Stomach (tissue), 9 donors: Measurements from ENCODE around the gene OBP2B. TPM values are rescaled to one million over a fixed set of nuclear protein-coding genes. Genes with fewer than 3 reads are reported as not detected.
"Not testable (repeated sequence)": the region's sequence is repeated elsewhere in the genome, so short reads cannot be mapped to it uniquely, and the experiment has no call there.

Experiments used
- DNase-seq, 2 donors: peaks; one replicate each; pipeline versions ENCODE4 v3.0.0 to v3.0.0-alpha.2; 2013 to 2019
- H3K27ac ChIP-seq, 5 donors: fragments of 200-600 bp in 4 of 5; sonication (generic) in 4 of 5; one replicate each; pipeline ENCODE4 v1.5.1; 2013 to 2019; ENCODE audit warnings: mild to moderate bottlenecking in 1 of 5, moderate library complexity in 1 of 5
- H3K27me3 ChIP-seq, 3 donors: fragments of 200-600 bp; sonication (generic); one replicate each; pipeline ENCODE4 v1.5.1; 2017 to 2019; ENCODE audit warnings: mixed run types in 1 of 3
- H3K36me3 ChIP-seq, 4 donors: fragments of 200-600 bp; sonication (generic); 1 replicate in 3 of 4; 2 replicates in 1 of 4; pipeline ENCODE4 v1.5.1; 2016 to 2019
- H3K4me1 ChIP-seq, 4 donors: fragments of 200-600 bp; sonication (generic); one replicate each; pipeline ENCODE4 v1.5.1; 2016 to 2019
- H3K4me3 ChIP-seq, 4 donors: fragments of 200-600 bp; sonication (generic) in 3 of 4; one replicate each; pipeline ENCODE4 v1.5.1; 2016 to 2019; ENCODE audit warnings: mild to moderate bottlenecking in 1 of 4
- H3K9me3 ChIP-seq, 4 donors: fragments of 200-600 bp; sonication (generic); one replicate each; pipeline ENCODE4 v1.5.1; 2016 to 2019
- CTCF ChIP-seq, 7 experiments: fragments of 450-650 bp in 4 of 7; fragments of 200-600 bp in 3 of 7; sonication (generic) in 3 of 7; IDR thresholded peaks; one replicate each; pipeline ENCODE4 v1.5.1; 2016 to 2019; ENCODE audit warnings: antibody characterized with exemption in 7 of 7, control low read depth in 2 of 7, mild to moderate bottlenecking in 1 of 7
- EP300 ChIP-seq: sonication (generic); formaldehyde crosslinking; IDR thresholded peaks from one replicate; pipeline ENCODE4 v1.6.1; 2017; ENCODE audit warnings: antibody characterized with exemption
- POLR2A ChIP-seq, 4 donors: fragments of 450-650 bp; IDR thresholded peaks; one replicate each; pipeline ENCODE4 v1.6.1; 2016; ENCODE audit warnings: antibody characterized with exemption in 4 of 4, control low read depth in 2 of 4, mild to moderate bottlenecking in 1 of 4, moderate library complexity in 1 of 4
- POLR2AphosphoS5 ChIP-seq, 3 donors: sonication (generic); formaldehyde crosslinking; IDR thresholded peaks; one replicate each; pipeline ENCODE4 v1.6.1; 2016; ENCODE audit warnings: antibody characterized with exemption in 3 of 3
- WGBS, 5 donors: extraction: QIAGEN DNeasy Blood & Tissue Kit in 3 of 5; methylation state at CpG; one replicate each; pipeline versions ENCODE4 v1.1.5 to v1.1.7; 2013 to 2018; 5-methylcytosine and 5-hydroxymethylcytosine counted together
- intact Hi-C: fragments of 100-400 bp; cut with DNase I; formaldehyde crosslinking; loops from one replicate; pipeline ENCODE4 v1.15.1; 2023; ENCODE audit warnings: low total_unique reads
- polyA plus RNA-seq, 3 donors: library from polyadenylated mRNA; stranded (reverse); fragments of 200-250 nt; gene quantifications; one replicate each; pipeline ENCODE4 v1.2.3, GENCODE V29; 2013
- total RNA-seq, 5 donors: library from RNA; depleted of rRNA; stranded (reverse); fragments of >200 nt; gene quantifications; one replicate each; pipeline versions ENCODE4 v1.1.0 to v1.2.3, GENCODE V29; 2014 to 2016
- donor health status: healthy with polysubstance abuse.
- donor health status: Bipolar disorder and iron deficiency.
- donor health status: healthy.

The OBP2B gene
- total and polyA plus RNA-seq, 8 donors, result not detected

DNA sequence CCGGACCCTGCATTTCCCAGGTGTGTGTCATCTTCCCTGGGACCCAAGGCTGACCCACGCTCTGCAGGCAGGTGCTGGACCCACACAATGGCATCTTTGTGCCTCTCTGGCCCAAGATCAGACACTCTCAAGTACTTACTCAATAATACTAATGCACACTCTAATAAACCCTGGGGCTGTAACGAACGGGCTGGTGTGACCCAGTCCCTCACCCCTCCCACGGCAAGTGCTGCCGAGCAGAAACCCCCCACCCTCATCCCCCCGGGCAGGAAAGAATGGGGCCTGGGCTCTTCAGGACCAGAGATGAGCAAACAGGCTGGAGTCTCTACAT is 1.1 kb upstream of the OBP2B start:
- WGBS, 5 donors, result 40 to 63% (median 43%) methylated on average over 6 to 7 of the region's 7 CpGs
- TF ChIP-seq POLR2A (IDR thresholded peaks at IDR 0.05) (no peak), EP300 (no peak), CTCF (IDR thresholded peaks at IDR 0.05) (no peak), POLR2AphosphoS5 (IDR thresholded peaks at IDR 0.05) (no peak)
- Histone ChIP-seq H3K36me3 (no peaks in the 10 kb centered on the region), H3K9me3 (peaks cover 0 to 9% (median 0%) of the 10 kb centered on the region in 4 donors), H3K27me3 (peaks cover 0 to 56% (median 4%) of the 10 kb centered on the region in 3 donors), H3K4me3 (no peak overlapping the region), H3K27ac (no peak overlapping the region), H3K4me1 (no peaks in the 10 kb centered on the region)
- intact Hi-C loops, result no loop called here
- DNase-seq, result peak in 1 of 2 donors; percentile 23

- peaks cover 0 to 61% (median 4%) of the 10 kb centered on the region in 3 donors for H3K27me3 ChIP-seq
- H3K27ac ChIP-seq, H3K4me1 ChIP-seq, H3K36me3 ChIP-seq, H3K4me3 ChIP-seq, intact Hi-C loops, H3K9me3 ChIP-seq: not testable (repeated sequence)
- peak in 1 of 2 donors; percentile 20 for DNase-seq
- WGBS, 5 donors, result 67 to 77% (median 74%) methylated on average over 27 to 29 of the region's 29 CpGs
Observed at GRCh38 chr9:133209327-133210201, 514 bp upstream of the OBP2B start.

DNA sequence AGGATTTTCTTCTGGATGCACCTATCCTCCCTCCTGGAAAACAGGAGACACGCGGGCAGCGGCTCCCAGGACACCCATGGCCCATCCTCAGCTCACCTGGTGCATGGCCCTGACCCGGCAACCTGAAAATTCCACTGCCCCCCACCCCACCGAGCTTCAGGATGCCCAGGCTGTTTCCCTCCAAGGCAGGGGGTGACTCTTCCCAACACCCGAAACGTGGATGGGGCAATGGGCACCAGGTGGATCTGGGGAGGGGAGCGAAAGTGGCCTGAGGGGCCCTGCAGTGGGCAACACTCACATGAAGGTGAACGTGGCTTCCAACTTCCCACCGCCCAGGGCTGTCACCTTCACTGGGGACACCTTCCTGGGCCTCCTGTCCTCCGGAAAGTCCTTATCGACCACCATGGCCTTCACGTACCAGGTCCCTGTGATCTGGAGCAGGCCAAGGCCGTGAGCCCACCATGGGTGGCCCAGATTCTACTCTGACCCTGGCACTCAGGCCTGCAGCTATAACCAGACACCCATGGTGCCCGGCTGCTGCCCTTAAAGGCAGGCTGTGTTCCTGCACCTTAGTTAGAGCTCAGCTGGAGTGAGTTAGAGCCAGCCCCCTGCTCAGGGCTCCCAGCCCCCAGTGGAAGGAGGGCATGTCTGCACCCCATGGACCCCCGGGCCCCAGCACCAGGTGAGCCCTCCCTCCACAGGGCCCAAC is 725 bp downstream of the OBP2B start:
- H3K9me3 ChIP-seq, H3K4me3 ChIP-seq, H3K4me1 ChIP-seq, intact Hi-C loops, DNase-seq, H3K27ac ChIP-seq, H3K36me3 ChIP-seq: not testable (repeated sequence)
- 77 to 89% (median 80%) methylated on average over 8 to 14 of the region's 16 CpGs for WGBS, 5 donors
- peaks cover 0 to 72% (median 4%) of the 10 kb centered on the region in 3 donors for H3K27me3 ChIP-seq

DNA sequence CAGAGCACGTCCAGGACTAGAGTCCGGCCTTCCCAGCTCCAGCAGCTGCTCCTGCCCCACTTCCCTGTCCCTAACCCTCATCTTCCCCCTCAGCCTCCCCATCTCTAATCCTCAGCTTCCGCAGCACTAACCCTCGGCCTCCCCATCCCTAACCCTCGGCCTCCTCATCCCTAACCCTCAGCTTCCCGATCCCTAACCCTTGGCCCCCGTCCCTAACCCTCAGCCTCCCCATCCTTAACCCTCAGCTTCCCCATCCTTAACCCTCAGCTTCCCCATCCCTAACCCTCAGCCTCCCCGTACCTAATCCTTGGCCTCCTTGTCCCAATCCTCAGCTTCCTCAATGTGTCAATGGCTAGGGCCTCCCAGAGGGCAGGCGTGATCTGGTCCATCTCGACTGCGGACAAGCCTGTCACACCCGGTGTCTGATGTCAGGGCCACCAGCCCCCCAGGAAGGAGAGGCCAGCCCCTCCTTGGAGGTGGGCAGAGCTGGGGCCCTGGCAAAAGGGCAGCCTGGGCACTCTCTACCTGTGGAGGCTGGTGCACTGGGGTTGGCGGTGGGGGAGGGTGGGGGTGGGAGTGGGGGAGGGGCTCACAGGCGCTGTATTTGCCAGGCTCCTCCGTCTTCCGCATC is 1.4 kb downstream of the OBP2B start:
- H3K9me3 ChIP-seq, result peaks cover 0 to 9% (median 0%) of the 10 kb centered on the region in 4 donors
- no peak overlapping the region for H3K4me3 ChIP-seq
- no peak for DNase-seq
- no peak overlapping the region for H3K27ac ChIP-seq
- TF ChIP-seq POLR2A (IDR thresholded peaks at IDR 0.05), result no peak
- TF ChIP-seq CTCF (IDR thresholded peaks at IDR 0.05), result no peak
- no peak for TF ChIP-seq EP300
- no peak for TF ChIP-seq POLR2AphosphoS5 (IDR thresholded peaks at IDR 0.05)
- intact Hi-C loops, result no loop called here
- no peaks in the 10 kb centered on the region for H3K36me3 ChIP-seq
- whole genome bisulfite sequencing, 5 donors, result 72 to 88% (median 78%) methylated on average over 12 to 16 of the region's 16 CpGs
- no peaks in the 10 kb centered on the region for H3K4me1 ChIP-seq
- H3K27me3 ChIP-seq, result peaks cover 0 to 70% (median 4%) of the 10 kb centered on the region in 3 donors

GRCh38 chr9:133207021-133207531 is 2.0 kb downstream of the OBP2B start:
- intact Hi-C loops, result no loop called here
- Histone ChIP-seq H3K27me3 (peaks cover 0 to 70% (median 4%) of the 10 kb centered on the region in 3 donors), H3K9me3 (peaks cover 0 to 9% (median 0%) of the 10 kb centered on the region in 4 donors), H3K4me3 (no peak overlapping the region), H3K36me3 (no peaks in the 10 kb centered on the region), H3K27ac (no peak overlapping the region), H3K4me1 (no peaks in the 10 kb centered on the region)
- TF ChIP-seq POLR2AphosphoS5 (IDR thresholded peaks at IDR 0.05) (no peak), CTCF (IDR thresholded peaks at IDR 0.05) (no peak), EP300 (no peak), POLR2A (IDR thresholded peaks at IDR 0.05) (no peak)
- WGBS, 5 donors, result 78 to 89% (median 78%) methylated on average over 14 of the region's 14 CpGs
- DNase-seq, result no peak
